Body of pancreas (tissue), 4 donors: ENCODE data around the gene MELTF.

ENCODE experiments used
- CTCF ChIP-seq, 7 experiments: fragments of 450-650 bp in 4 of 7; fragments of 200-600 bp in 3 of 7; sonication (generic) in 3 of 7; IDR thresholded peaks; one replicate each; pipeline ENCODE4 v1.5.1; 2016 to 2019; ENCODE audit warnings: antibody characterized with exemption in 7 of 7
- POLR2A ChIP-seq, 3 donors: fragments of 450-650 bp; IDR thresholded peaks; one replicate each; pipeline ENCODE4 v1.6.1; 2016; ENCODE audit warnings: antibody characterized with exemption in 3 of 3, mild to moderate bottlenecking in 2 of 3

DNA sequence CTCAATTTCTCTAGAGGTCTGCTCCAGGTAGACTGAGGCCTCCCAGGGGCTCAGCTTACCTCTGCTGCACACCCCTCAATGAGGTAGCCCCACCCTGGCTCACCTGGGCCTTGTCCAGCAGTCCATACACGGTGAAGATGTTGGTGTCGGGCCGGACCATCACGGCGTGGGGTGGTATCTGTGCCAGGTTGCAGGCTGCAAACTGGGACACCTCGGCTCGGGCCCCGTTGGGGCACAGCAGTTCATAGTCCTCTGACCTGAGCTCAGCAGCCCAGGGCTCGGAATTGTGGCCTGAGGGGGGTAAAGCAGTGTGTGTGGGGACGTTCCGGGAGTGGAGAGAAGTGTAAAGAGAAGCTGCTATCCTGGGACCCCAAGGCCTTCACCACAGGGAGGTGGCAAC is 23.2 kb downstream of the MELTF start:
- TF ChIP-seq CTCF (IDR thresholded peaks at IDR 0.05), result no peak
- TF ChIP-seq POLR2A (IDR thresholded peaks at IDR 0.05), result no peak
